OCI-LY3 (cell line): ENCODE data around the gene DLGAP4.

Experiments
- H2AFZ ChIP-seq: fragments of 200-600, 300-600 bp; shearing (Covaris generic); 2 replicates; pipeline ENCODE4 v1.6.0; 2014; ENCODE audit warnings: antibody characterized with exemption, low read depth, low read length
- H3K27ac ChIP-seq: fragments of 200-600, 300-600 bp; sonication (generic); 2 replicates; pipeline ENCODE4 v1.5.1; 2014; ENCODE audit warnings: mild to moderate bottlenecking, low read length, moderate library complexity, mixed read lengths
- H3K27me3 ChIP-seq: fragments of 200-600, 300-600 bp; sonication (generic); 2 replicates; pipeline ENCODE4 v1.6.1; 2014; ENCODE audit warnings: low read depth, low read length, mixed read lengths
- H3K36me3 ChIP-seq: fragments of 200-600, 300-600 bp; sonication (generic); replicated peaks from 2 replicates; pipeline ENCODE3; 2014; ENCODE audit warnings: low read depth, low read length, mixed read lengths
- H3K4me1 ChIP-seq: fragments of 300-600, 200-600 bp; sonication (generic); 2 replicates; pipeline ENCODE4 v1.6.1; 2014; ENCODE audit warnings: low read length, mixed read lengths
- H3K4me2 ChIP-seq: fragments of 200-600, 300-600 bp; sonication (generic); 2 replicates; pipeline ENCODE4 v1.6.1; 2014; ENCODE audit warnings: low read length, mixed read lengths
- H3K4me3 ChIP-seq: fragments of 300-600, 200-600 bp; sonication (generic); 2 replicates; pipeline ENCODE4 v1.5.1; 2014; ENCODE audit warnings: antibody characterized with exemption, mild to moderate bottlenecking, low read length, moderate library complexity
- H3K79me2 ChIP-seq: fragments of 300-600, 200-600 bp; shearing (Covaris generic); 2 replicates; pipeline ENCODE4 v1.6.1; 2014; ENCODE audit warnings: mild to moderate bottlenecking, low read length, mixed read lengths
- H3K9ac ChIP-seq: fragments of 300-600, 200-600 bp; shearing (Covaris generic); 2 replicates; pipeline ENCODE4 v1.6.0; 2014; ENCODE audit warnings: mild to moderate bottlenecking, low read length, moderate library complexity
- H3K9me3 ChIP-seq: fragments of 200-600, 300-600 bp; shearing (Covaris generic); 2 replicates; pipeline ENCODE4 v1.6.1; 2014; ENCODE audit warnings: low read length, mixed read lengths; ENCODE audit not compliant: insufficient read depth
- H4K20me1 ChIP-seq: fragments of 200-600, 300-600 bp; sonication (generic); 2 replicates; pipeline ENCODE4 v1.6.1; 2016; ENCODE audit warnings: low read length, mixed read lengths; ENCODE audit not compliant: insufficient read depth
- EZH2phosphoT487 ChIP-seq: fragments of 200-600 bp; shearing (Covaris generic); IDR thresholded peaks from 2 replicates; pipeline ENCODE4 v1.6.1; 2018; ENCODE audit warnings: antibody characterized with exemption, mixed run types, low read depth
- TF ChIP-seq, protein P1 (sequence below): fragments of 200-600, 300-600 bp; sonication (generic); IDR thresholded peaks from 2 replicates; pipeline ENCODE4 v1.5.1; 2014; ENCODE audit warnings: antibody characterized with exemption, low read length, low read depth

The DLGAP4 gene

GRCh38 chr20:36270744-36271638 is 35.1 kb upstream of the DLGAP4 start:
- H3K9ac ChIP-seq: no peak overlapping the region

DNA sequence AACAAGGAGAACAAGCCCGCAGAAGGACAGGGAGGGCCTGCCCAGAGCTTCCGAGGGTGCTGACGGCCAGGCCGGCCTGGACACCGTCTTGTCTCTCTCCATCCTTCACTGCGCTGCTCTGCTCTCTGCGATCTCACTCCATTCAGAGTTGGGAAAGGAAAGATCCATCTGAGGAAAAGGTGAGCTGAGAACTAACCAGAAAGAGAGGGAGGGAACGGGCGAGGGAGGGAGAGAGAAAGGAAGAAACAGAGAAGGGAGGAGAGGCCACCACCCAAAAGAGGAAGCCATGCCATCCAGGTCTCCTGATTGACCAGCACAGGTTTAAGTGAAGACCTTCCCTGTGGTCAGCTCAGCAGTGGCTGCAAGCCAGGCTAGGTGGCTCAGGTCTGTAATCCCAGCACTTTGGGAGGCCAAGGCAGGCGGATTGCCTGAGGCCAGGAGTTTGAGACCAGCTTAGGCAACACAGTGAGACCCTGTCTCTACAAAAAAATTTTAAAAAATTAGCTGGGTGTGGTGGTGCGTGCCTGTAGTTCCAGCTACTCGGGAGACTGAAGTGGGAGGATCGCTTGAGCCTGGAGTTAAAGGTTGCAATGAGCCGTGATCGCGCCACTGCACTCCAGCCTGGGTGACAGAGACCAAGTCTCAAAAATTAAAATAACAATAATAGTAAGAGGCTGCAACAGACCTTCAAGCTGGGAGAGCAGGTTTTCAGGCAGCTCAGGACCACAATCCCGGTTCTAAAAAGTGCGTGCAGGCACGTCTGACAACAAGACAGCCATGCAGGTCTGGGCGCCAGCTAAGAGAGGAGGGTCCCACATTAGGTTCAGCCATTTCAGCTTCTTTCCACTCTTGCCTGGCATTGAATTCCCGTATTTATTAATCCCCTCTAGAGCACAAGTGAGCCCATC is 34.2 kb upstream of the DLGAP4 start:
- no peaks in the 10 kb centered on the region for H3K79me2 ChIP-seq
- H3K36me3 ChIP-seq: no peaks in the 10 kb centered on the region
- no peak overlapping the region for H3K4me2 ChIP-seq
- no peak overlapping the region for H3K9ac ChIP-seq
- H3K4me1 ChIP-seq: no peaks in the 10 kb centered on the region
- no peak overlapping the region for H3K27ac ChIP-seq
- H3K27me3 ChIP-seq: no peaks in the 10 kb centered on the region
- no peak overlapping the region for H3K4me3 ChIP-seq
- no peak for TF ChIP-seq EZH2phosphoT487
- TF ChIP-seq, protein P1, sequence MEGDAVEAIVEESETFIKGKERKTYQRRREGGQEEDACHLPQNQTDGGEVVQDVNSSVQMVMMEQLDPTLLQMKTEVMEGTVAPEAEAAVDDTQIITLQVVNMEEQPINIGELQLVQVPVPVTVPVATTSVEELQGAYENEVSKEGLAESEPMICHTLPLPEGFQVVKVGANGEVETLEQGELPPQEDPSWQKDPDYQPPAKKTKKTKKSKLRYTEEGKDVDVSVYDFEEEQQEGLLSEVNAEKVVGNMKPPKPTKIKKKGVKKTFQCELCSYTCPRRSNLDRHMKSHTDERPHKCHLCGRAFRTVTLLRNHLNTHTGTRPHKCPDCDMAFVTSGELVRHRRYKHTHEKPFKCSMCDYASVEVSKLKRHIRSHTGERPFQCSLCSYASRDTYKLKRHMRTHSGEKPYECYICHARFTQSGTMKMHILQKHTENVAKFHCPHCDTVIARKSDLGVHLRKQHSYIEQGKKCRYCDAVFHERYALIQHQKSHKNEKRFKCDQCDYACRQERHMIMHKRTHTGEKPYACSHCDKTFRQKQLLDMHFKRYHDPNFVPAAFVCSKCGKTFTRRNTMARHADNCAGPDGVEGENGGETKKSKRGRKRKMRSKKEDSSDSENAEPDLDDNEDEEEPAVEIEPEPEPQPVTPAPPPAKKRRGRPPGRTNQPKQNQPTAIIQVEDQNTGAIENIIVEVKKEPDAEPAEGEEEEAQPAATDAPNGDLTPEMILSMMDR: no peak
- H4K20me1 ChIP-seq: no peaks in the 10 kb centered on the region
- no peak overlapping the region for H2AFZ ChIP-seq
- no peaks in the 10 kb centered on the region for H3K9me3 ChIP-seq

More at GRCh38 chr20:36270744-36271638, 35.1 kb upstream of the DLGAP4 start:
- Histone ChIP-seq H3K4me2 (no peak overlapping the region), H2AFZ (no peak overlapping the region), H3K27ac (no peak overlapping the region), H3K36me3 (no peaks in the 10 kb centered on the region), H3K79me2 (no peaks in the 10 kb centered on the region), H4K20me1 (no peaks in the 10 kb centered on the region), H3K27me3 (no peaks in the 10 kb centered on the region), H3K9me3 (no peaks in the 10 kb centered on the region), H3K4me3 (no peak overlapping the region), H3K4me1 (no peaks in the 10 kb centered on the region)
- TF ChIP-seq, protein P1: no peak
- TF ChIP-seq EZH2phosphoT487: no peak

GRCh38 chr20:36272547-36273220 is 33.5 kb upstream of the DLGAP4 start:
- Histone ChIP-seq H3K4me1 (no peaks in the 10 kb centered on the region), H3K27ac (no peak overlapping the region), H3K36me3 (no peaks in the 10 kb centered on the region), H3K9me3 (no peaks in the 10 kb centered on the region), H3K27me3 (no peaks in the 10 kb centered on the region), H4K20me1 (no peaks in the 10 kb centered on the region), H3K4me2 (no peak overlapping the region), H3K4me3 (no peak overlapping the region), H3K79me2 (no peaks in the 10 kb centered on the region), H2AFZ (no peak overlapping the region), H3K9ac (no peak overlapping the region)
- TF ChIP-seq, protein P1: no peak
- TF ChIP-seq EZH2phosphoT487: no peak
